Liver (tissue), 9 donors: ENCODE measurements around the gene DTNB. TPM values are rescaled to one million over a fixed set of nuclear protein-coding genes. Genes with fewer than 3 reads are reported as not detected.

Source experiments
- DNase-seq: peaks from one replicate; pipeline ENCODE4 v3.0.0-alpha.2; 2017; ENCODE audit warnings: low spot score
- H3K27ac ChIP-seq, 2 donors: one replicate each; pipeline ENCODE4 v1.7.0; 2013; ENCODE audit warnings: inconsistent platforms in 2 of 2, low read length in 2 of 2, control low read depth in 1 of 2, low read depth in 1 of 2, mild to moderate bottlenecking in 1 of 2
- H3K27me3 ChIP-seq, 4 donors: one replicate each; pipeline versions ENCODE4 v1.6.1 to v1.7.0; 2013; ENCODE audit warnings: low read length in 3 of 4, inconsistent platforms in 1 of 4, mild to moderate bottlenecking in 1 of 4, moderate library complexity in 1 of 4; ENCODE audit not compliant: control insufficient read depth in 4 of 4, insufficient read depth in 4 of 4
- H3K36me3 ChIP-seq, 4 donors: one replicate each; pipeline versions ENCODE4 v1.6.1 to v1.7.0; 2013; ENCODE audit warnings: low read length in 3 of 4, mild to moderate bottlenecking in 3 of 4, low read depth in 1 of 4, moderate library complexity in 1 of 4; ENCODE audit not compliant: control insufficient read depth in 4 of 4, insufficient read depth in 3 of 4
- H3K4me1 ChIP-seq, 4 donors: one replicate each; pipeline versions ENCODE4 v1.6.1 to v1.7.0; 2013; ENCODE audit warnings: low read length in 3 of 4, mild to moderate bottlenecking in 3 of 4, moderate library complexity in 1 of 4; ENCODE audit not compliant: control insufficient read depth in 4 of 4, insufficient read depth in 4 of 4
- H3K4me3 ChIP-seq, 3 donors: one replicate each; pipeline versions ENCODE4 v1.6.1 to v1.7.0; 2013; ENCODE audit warnings: low read length in 3 of 3, control low read depth in 1 of 3, low read depth in 1 of 3, mild to moderate bottlenecking in 1 of 3
- H3K9ac ChIP-seq, 2 donors: one replicate each; pipeline ENCODE4 v1.7.0; 2013; ENCODE audit warnings: low read length in 2 of 2, mild to moderate bottlenecking in 2 of 2, moderate library complexity in 2 of 2, control low read depth in 1 of 2, low read depth in 1 of 2
- H3K9me3 ChIP-seq, 4 donors: one replicate each; pipeline versions ENCODE4 v1.6.1 to v1.7.0; 2013; ENCODE audit warnings: low read length in 3 of 4; ENCODE audit not compliant: control insufficient read depth in 4 of 4
- EGR1 ChIP-seq, 2 donors: IDR thresholded peaks; 2 replicates each; pipeline ENCODE4 v1.6.1; 2016 to 2018; ENCODE audit warnings: antibody characterized with exemption in 2 of 2, low read depth in 2 of 2
- FOXA1 ChIP-seq: IDR thresholded peaks from 2 replicates; pipeline ENCODE4 v1.6.1; 2016; ENCODE audit warnings: antibody characterized with exemption
- FOXA2 ChIP-seq: IDR thresholded peaks from 2 replicates; pipeline ENCODE4 v1.6.1; 2016; ENCODE audit warnings: antibody characterized with exemption
- GABPA ChIP-seq, 2 donors: IDR thresholded peaks in 1 of 2; conservative IDR thresholded peaks in 1 of 2; 2 replicates each; pipeline ENCODE4 v1.6.1; 2016; ENCODE audit warnings: antibody characterized with exemption in 2 of 2, mild to moderate bottlenecking in 1 of 2, moderate library complexity in 1 of 2
- HNF4A ChIP-seq, 2 donors: conservative IDR thresholded peaks; 2 replicates each; pipeline ENCODE4 v1.6.1; 2016; ENCODE audit warnings: antibody characterized with exemption in 2 of 2, mild to moderate bottlenecking in 2 of 2
- NR2F2 ChIP-seq: IDR thresholded peaks from 2 replicates; pipeline ENCODE4 v1.6.1; 2016; ENCODE audit warnings: antibody characterized with exemption
- RAD21 ChIP-seq, 2 donors: IDR thresholded peaks; 2 replicates each; pipeline ENCODE4 v1.6.1; 2016; ENCODE audit warnings: antibody characterized with exemption in 2 of 2, mild to moderate bottlenecking in 2 of 2
- RXRA ChIP-seq, 2 donors: IDR thresholded peaks; 2 replicates each; pipeline ENCODE4 v1.6.1; 2017 to 2018; ENCODE audit warnings: antibody characterized with exemption in 2 of 2, mild to moderate bottlenecking in 1 of 2
- SP1 ChIP-seq: IDR thresholded peaks from 2 replicates; pipeline ENCODE4 v1.6.1; 2018; ENCODE audit warnings: antibody characterized with exemption, mild to moderate bottlenecking
- TAF1 ChIP-seq: conservative IDR thresholded peaks from 2 replicates; pipeline ENCODE4 v1.6.1; 2016; ENCODE audit warnings: antibody characterized with exemption, mild to moderate bottlenecking
- YY1 ChIP-seq: IDR thresholded peaks from 2 replicates; pipeline ENCODE4 v1.6.1; 2016; ENCODE audit warnings: antibody characterized with exemption, mild to moderate bottlenecking
- WGBS: extraction: QIAGEN DNeasy Blood & Tissue Kit; methylation state at CpG from one replicate; pipeline ENCODE4 v1.1.7; 2013; 5-methylcytosine and 5-hydroxymethylcytosine counted together
- polyA plus RNA-seq, 2 donors: library from polyadenylated mRNA; stranded (reverse) in 1 of 2; unstranded in 1 of 2; fragments of 200-250 nt in 1 of 2; fragments of >200 nt in 1 of 2; fragmentation: Nextera tagmentation in 1 of 2; extraction: Ambion mirVana in 1 of 2; gene quantifications; one replicate each; pipeline versions ENCODE4 v1.2.1 to v1.2.3, GENCODE V29; 2013 to 2015
- total RNA-seq, 2 donors: library from RNA; depleted of rRNA; stranded (reverse); fragments of >200 nt; gene quantifications; one replicate each; pipeline ENCODE4 v1.2.3, GENCODE V29; 2014
- TF ChIP-seq, protein P1 (sequence below): fragments of 150-350 bp; IDR thresholded peaks from 2 replicates; pipeline ENCODE4 v1.5.1; 2017; ENCODE audit warnings: improper control_type of control experiment, low read depth, low read length; ENCODE audit not compliant: missing input control
- TF ChIP-seq, protein P2 (sequence below): IDR thresholded peaks from 2 replicates; pipeline ENCODE4 v1.6.1; 2016; ENCODE audit warnings: antibody characterized with exemption, mild to moderate bottlenecking
- TF ChIP-seq, protein P3 (sequence below): IDR thresholded peaks from 2 replicates; pipeline ENCODE4 v1.6.1; 2016; ENCODE audit warnings: antibody characterized with exemption
- donor health status: healthy.
- donor health status: healthy.
- donor health status: healthy.
- donor health status: healthy.
- donor health status: healthy.

DTNB gene
- total and polyA plus RNA-seq, 4 donors, result 3.3 to 10.5 (median 6.4) TPM

DNA sequence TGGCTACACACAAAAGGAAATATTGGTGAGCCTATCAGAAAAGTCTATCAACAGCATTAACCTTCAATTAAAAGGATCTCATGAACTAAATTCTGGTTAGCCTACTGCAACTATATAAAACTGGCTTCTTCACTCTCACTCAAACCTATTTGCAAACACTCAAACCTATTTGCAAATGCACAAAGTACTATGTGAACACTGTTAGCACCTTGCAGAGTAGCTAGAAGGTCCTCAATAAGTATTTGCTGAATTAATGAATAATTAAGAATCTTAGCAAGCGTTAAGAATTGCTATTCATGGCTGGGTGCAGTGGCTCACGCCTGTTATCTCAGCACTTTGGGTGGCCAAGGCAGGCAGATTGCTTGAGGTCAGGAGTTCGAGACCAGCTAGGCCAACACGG is 150.3 kb downstream of the DTNB start:
- WGBS, result 93% methylated on average over 4 of the region's 4 CpGs
- no peak overlapping the region for H3K4me3 ChIP-seq

DNA sequence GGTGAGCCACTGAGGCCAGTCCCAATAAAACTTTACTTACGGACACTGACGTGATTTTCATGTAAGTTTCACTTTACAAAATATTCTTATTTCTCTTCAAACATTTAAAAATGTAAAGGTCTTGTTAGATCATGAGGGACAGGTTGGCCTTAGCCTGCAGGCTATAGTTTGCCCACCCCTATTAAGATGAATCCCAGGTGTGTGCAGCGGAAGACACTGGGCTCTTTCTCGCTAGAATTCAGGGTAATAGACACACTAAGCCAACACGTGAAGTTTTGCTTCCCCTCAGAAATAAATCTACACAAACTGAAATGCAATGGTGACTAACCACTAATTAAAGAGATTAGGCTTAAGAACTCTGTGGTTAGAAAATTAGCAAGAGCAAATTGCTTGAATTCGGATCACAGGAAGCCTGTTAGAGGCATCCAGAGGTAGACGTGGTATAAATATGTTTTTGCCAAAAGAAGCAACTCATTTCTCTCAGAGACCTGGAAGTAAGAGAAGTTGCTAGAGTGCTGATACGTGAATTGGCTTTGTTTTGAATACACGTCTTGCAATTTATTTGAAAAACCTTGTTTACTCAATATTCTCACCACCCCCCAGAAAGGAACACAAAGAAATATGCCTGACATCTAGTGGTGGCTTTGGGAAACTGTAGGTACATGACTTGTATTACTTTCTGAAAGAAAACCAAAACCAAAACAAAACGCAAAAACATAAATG is 151.6 kb downstream of the DTNB start:
- H3K27ac ChIP-seq, result peak overlapping the region; percentile 41 to 52
- no peaks in the 10 kb centered on the region for H3K27me3 ChIP-seq
- H3K9me3 ChIP-seq, result no peaks in the 10 kb centered on the region
- peak overlapping the region; percentile 59 to 60 for H3K9ac ChIP-seq
- TF ChIP-seq RXRA (IDR thresholded peaks at IDR 0.05), result no peak
- peak; percentile 61 for TF ChIP-seq FOXA1
- TF ChIP-seq HNF4A (conservative IDR thresholded peaks at IDR 0.05), result peak in 1 of 2 donors; percentile 14
- TF ChIP-seq, protein P1, sequence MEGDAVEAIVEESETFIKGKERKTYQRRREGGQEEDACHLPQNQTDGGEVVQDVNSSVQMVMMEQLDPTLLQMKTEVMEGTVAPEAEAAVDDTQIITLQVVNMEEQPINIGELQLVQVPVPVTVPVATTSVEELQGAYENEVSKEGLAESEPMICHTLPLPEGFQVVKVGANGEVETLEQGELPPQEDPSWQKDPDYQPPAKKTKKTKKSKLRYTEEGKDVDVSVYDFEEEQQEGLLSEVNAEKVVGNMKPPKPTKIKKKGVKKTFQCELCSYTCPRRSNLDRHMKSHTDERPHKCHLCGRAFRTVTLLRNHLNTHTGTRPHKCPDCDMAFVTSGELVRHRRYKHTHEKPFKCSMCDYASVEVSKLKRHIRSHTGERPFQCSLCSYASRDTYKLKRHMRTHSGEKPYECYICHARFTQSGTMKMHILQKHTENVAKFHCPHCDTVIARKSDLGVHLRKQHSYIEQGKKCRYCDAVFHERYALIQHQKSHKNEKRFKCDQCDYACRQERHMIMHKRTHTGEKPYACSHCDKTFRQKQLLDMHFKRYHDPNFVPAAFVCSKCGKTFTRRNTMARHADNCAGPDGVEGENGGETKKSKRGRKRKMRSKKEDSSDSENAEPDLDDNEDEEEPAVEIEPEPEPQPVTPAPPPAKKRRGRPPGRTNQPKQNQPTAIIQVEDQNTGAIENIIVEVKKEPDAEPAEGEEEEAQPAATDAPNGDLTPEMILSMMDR, result peak; percentile 90
- TF ChIP-seq, protein P2, sequence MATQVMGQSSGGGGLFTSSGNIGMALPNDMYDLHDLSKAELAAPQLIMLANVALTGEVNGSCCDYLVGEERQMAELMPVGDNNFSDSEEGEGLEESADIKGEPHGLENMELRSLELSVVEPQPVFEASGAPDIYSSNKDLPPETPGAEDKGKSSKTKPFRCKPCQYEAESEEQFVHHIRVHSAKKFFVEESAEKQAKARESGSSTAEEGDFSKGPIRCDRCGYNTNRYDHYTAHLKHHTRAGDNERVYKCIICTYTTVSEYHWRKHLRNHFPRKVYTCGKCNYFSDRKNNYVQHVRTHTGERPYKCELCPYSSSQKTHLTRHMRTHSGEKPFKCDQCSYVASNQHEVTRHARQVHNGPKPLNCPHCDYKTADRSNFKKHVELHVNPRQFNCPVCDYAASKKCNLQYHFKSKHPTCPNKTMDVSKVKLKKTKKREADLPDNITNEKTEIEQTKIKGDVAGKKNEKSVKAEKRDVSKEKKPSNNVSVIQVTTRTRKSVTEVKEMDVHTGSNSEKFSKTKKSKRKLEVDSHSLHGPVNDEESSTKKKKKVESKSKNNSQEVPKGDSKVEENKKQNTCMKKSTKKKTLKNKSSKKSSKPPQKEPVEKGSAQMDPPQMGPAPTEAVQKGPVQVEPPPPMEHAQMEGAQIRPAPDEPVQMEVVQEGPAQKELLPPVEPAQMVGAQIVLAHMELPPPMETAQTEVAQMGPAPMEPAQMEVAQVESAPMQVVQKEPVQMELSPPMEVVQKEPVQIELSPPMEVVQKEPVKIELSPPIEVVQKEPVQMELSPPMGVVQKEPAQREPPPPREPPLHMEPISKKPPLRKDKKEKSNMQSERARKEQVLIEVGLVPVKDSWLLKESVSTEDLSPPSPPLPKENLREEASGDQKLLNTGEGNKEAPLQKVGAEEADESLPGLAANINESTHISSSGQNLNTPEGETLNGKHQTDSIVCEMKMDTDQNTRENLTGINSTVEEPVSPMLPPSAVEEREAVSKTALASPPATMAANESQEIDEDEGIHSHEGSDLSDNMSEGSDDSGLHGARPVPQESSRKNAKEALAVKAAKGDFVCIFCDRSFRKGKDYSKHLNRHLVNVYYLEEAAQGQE, result peak; percentile 84
- peak; percentile 92 to 95 for TF ChIP-seq RAD21 (IDR thresholded peaks at IDR 0.05)
- no peak for TF ChIP-seq GABPA (IDR thresholded peaks at IDR 0.05 in 1 of 2, conservative IDR thresholded peaks at IDR 0.05 in 1 of 2)
- peak; percentile 81 for TF ChIP-seq FOXA2
- TF ChIP-seq YY1, result peak; percentile 18
- H3K36me3 ChIP-seq, result no peaks in the 10 kb centered on the region
- peaks cover 0 to 10% (median 2%) of the 10 kb centered on the region in 4 donors for H3K4me1 ChIP-seq
- no peak for DNase-seq
- 44% methylated on average over 10 of the region's 10 CpGs for WGBS
- H3K4me3 ChIP-seq, result peak overlapping the region; percentile 43 to 69 (median 67)

More for the DNA sequence above, 150.3 kb downstream of the DTNB start:
- Histone ChIP-seq H3K9me3 (no peaks in the 10 kb centered on the region), H3K27me3 (no peaks in the 10 kb centered on the region), H3K36me3 (no peaks in the 10 kb centered on the region), H3K4me1 (peaks cover 0 to 10% (median 2%) of the 10 kb centered on the region in 4 donors), H3K27ac (no peak overlapping the region), H3K9ac (no peak overlapping the region)
- DNase-seq, result no peak
- TF ChIP-seq EGR1 (IDR thresholded peaks at IDR 0.05; ENCODE audit: low read depth in 2 of 2) (no peak), RXRA (IDR thresholded peaks at IDR 0.05) (no peak), SP1 (no peak), NR2F2 (no peak), TAF1 (no peak), GABPA (IDR thresholded peaks at IDR 0.05 in 1 of 2, conservative IDR thresholded peaks at IDR 0.05 in 1 of 2) (no peak), RAD21 (IDR thresholded peaks at IDR 0.05) (no peak)
- TF ChIP-seq, protein P3, sequence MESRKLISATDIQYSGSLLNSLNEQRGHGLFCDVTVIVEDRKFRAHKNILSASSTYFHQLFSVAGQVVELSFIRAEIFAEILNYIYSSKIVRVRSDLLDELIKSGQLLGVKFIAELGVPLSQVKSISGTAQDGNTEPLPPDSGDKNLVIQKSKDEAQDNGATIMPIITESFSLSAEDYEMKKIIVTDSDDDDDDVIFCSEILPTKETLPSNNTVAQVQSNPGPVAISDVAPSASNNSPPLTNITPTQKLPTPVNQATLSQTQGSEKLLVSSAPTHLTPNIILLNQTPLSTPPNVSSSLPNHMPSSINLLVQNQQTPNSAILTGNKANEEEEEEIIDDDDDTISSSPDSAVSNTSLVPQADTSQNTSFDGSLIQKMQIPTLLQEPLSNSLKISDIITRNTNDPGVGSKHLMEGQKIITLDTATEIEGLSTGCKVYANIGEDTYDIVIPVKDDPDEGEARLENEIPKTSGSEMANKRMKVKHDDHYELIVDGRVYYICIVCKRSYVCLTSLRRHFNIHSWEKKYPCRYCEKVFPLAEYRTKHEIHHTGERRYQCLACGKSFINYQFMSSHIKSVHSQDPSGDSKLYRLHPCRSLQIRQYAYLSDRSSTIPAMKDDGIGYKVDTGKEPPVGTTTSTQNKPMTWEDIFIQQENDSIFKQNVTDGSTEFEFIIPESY, result no peak
